Measurements from ENCODE around the gene TRIOBP.

Gene TRIOBP

GRCh38 chr22:37807410-37808293 lies 110.8 kb downstream of the TRIOBP start, which contains the start of gene GCAT:
Gene GCAT, plus strand, starts transcription at chr22:37807934. Its CDS starts 34 bp downstream, at chr22:37807968.
- DNase-seq: peak; percentile 93

GRCh38 chr22:37808294-37808657 lies 111.4 kb downstream of the TRIOBP start:
- DNase-seq: no peak

- no peak for DNase-seq
Measured at GRCh38 chr22:37809672-37810333, 113.0 kb downstream of the TRIOBP start.

- DNase-seq: no peak
Measured at GRCh38 chr22:37811867-37812266, 115.0 kb downstream of the TRIOBP start.

- no peak for DNase-seq
Measured at GRCh38 chr22:37812869-37813678, 116.2 kb downstream of the TRIOBP start.

GRCh38 chr22:37815593-37815992 lies 118.7 kb downstream of the TRIOBP start:
- DNase-seq: no peak

- DNase-seq: no peak
Measured at GRCh38 chr22:37816543-37817180, 119.8 kb downstream of the TRIOBP start.

- peak; percentile 54 for DNase-seq
Measured at GRCh38 chr22:37817705-37818408, 121.0 kb downstream of the TRIOBP start.

- peak; percentile 28 for DNase-seq
Measured at GRCh38 chr22:37818409-37819104, 121.7 kb downstream of the TRIOBP start.

GRCh38 chr22:37819105-37819433 lies 122.2 kb downstream of the TRIOBP start:
- DNase-seq: no peak

- no peak for DNase-seq
Measured at GRCh38 chr22:37820350-37820749, 123.5 kb downstream of the TRIOBP start.

- DNase-seq: no peak
Measured at GRCh38 chr22:37822079-37822833, 125.4 kb downstream of the TRIOBP start.

GRCh38 chr22:37823134-37823985 lies 126.5 kb downstream of the TRIOBP start, which contains the start of gene GALR3:
Gene GALR3, plus strand, starts transcription at chr22:37823382. Its CDS starts 25 bp downstream, at chr22:37823407.
- peak; percentile 15 for DNase-seq

GRCh38 chr22:37824674-37825641 lies 128.1 kb downstream of the TRIOBP start:
- no peak for DNase-seq
